ENCODE data around the gene GEMIN4.
"Not testable (repeated sequence)": the region's sequence is repeated elsewhere in the genome, so short reads cannot be mapped to it uniquely, and the experiment has no call there.

GEMIN4 gene

DNA sequence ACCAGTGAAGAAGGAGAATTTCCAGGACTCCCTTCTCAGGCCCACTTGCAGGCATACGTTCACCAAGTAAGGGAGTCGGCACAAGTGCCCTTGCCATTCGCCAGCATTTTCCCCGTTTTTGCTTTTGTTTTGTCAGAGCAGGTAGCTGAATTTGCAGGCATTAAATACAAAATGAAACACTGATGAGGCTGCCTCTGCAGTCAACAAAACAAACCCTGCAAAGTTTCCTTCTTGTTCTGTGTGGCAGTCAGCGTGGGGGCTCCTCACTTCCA, 22.2 kb upstream of the GEMIN4 start:
- FAIRE-seq, result no peak

DNA sequence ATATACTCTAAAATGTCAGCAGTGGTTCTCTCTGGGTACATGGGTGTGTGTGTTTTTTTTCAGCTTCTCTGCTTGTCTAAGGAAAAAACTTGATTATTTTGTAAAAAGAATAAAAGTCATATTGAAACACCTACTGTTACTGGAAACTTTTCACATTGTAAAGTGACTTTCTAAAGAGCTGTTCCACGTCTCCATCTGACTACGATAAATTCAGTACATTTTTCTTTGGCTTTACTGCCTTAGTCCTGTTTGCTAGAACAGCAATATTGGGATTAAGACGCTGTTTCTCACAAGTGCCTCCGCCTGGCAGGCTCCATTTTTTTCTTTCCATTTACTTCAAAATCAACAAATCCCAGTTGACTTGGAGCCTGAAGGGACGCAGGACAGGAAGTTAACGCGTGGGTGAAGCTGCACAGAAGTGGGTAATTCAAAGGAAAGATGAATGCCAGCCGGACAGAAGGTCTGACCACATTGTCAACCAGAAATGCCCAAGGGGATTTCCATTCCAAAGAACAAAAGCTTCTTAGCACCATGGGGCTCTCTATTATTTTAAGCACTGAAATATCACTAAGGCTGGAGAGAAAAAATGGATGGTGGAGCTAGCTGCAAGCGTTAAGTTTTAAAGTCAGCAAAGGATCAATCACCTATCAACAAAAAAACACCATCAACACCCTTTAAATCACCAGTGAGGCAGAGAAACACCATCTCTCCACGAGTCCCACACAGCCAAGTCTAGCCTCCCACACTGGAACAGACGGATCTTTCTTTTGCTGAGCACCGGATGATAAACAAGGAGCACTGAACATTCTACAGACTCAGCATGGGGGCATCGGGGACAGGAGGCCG, 21.6 kb upstream of the GEMIN4 start:
- FAIRE-seq, result no peak

DNA sequence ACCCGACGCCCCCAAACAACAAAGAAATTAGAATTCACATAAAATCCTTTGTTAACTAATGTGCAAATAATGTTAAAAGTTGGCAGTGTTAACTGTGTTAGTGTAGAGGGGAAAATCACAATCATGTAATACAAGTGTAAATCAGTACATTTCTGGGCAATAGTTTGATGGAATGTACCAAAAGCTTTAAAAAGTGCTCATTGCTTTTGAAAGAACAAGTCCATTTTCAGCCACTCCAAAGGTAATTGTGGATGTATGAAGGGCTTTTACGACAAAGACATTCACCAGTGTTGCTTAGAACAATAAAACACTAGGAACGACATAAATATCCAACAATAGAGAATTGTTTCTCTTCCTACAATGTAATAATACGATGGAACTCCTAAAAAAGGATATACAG, 21.0 kb upstream of the GEMIN4 start:
- FAIRE-seq, result no peak

DNA sequence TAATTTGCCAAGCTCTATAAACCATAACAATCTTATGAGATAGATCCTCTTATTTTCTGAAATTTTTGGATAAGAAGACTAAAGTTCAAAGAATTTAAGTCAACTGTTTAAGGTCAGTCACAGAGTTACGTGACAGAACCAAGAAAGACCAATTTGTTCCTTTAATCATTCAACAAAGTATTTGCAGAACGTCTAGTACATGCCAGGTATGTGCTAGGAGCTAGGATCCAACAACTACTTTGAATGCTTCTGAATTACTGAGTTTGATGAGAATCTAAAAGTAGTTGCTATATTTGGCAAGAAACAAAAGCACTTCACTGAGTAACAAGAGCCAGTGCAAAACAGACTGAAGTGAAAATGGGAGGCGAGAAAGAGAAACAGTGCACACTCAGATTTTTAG, 15.0 kb upstream of the GEMIN4 start:
- FAIRE-seq, result no peak

DNA sequence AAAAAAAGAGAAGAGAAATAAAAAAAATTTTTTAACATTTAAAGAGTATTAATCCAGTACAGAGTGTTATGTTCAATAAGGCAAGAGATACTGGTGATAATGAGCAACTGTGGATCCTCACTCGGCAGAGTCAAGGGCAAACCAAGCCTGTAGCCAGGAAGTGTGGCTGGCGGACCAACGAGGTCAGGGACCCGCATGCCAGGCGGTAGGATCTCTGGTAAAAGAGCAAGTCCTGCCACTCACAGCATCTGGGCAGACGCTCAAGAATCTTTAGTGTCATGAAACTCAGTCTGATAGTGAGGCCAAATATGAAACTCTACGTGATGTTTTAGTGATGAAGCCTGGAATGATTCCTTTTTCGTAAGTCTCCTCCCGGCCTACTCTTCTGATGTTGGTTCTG, 8.3 kb upstream of the GEMIN4 start:
- no peak for FAIRE-seq

DNA sequence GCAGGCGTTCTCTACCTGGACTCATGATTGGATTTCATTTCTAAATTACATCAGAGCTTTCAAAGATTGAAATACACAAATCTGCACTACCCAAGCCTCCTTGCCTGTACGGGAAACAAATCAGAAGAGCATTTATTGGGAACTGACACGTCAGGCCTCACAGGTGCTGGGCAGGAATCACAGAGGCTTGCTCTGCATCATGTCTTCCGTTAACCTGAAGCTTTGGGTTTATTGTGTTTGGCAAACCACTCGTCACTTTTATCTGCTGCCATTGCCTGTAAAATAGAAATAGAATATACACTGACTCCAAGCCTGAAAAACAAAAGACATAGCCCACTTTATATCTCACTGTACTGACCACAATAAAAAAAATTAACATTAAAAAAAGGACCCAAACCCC, 7.9 kb upstream of the GEMIN4 start:
- FAIRE-seq, result no peak

DNA sequence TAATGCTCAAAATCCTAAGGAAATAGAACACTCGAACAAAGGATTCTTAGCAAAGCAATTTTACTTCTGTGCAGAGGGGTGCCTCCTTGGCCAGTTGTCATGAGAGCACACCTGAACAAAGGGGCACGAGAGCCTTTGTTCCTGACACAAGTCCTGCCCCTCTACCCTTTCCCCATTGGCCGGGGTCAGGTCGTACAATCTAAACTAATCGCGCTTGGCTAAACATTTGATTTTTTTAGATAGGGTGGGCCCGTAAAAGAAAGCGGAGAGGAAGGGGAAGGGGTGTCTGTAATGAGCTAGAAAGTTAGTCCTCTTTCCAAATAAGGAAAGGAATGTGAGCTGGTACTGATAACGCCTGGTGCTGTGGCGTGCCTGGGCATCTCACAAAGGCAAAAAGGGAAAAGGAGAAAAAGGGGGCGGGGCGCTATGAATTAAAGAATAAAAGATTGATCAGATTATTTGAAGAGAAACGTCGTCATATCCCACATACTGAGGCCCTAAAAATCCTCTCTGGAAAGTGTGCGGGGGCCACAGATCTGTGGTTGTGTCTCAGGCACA, 4.0 kb upstream of the GEMIN4 start:
- FAIRE-seq, result not testable (repeated sequence)

DNA sequence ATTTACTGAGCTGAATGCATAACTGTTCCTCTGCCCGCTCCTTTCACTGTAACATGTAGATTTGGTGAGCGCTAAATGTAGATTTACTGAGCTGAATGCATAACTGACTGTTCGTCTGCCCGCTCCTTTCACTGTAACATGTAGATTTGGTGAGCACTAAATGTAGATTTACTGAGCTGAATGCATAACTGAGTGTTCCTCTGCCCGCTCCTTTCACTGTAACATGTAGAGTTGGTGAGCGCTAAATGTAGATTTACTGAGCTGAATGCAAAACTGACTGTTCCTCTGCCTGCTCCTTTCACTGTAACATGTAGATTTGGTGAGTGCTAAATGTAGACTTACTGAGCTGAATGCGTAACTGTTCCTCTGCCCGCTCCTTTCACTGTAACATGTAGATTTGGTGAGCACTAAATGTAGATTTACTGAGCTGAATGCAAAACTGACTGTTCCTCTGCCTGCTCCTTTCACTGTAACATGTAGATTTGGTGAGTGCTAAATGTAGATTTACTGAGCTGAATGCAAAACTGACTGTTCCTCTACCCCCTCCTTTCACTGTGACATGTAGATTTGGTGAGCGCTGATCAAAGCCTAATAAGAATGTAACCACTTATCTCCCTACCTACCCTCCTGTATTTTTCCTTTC, 3.4 kb upstream of the GEMIN4 start:
- FAIRE-seq, result not testable (repeated sequence)

DNA sequence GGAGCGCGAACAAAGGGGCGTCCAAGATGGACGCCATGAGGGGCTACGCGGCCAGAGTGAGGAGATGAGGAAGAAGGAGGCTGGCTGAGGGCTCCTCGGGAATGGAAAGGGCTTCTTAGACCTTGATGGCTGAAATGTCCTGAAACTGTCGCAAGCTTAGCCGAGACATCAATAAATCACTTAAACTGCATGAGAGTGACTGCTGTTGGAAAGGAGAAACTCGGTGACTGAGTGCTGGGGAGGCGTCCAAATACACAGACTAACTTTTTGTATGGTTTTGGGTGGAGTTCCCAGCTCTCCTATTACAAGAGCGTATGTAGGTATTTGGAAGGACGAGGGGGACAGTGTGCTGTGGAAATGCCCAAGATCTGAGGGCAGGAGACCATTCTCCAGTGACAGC, 1.4 kb upstream of the GEMIN4 start:
- no peak for FAIRE-seq

DNA sequence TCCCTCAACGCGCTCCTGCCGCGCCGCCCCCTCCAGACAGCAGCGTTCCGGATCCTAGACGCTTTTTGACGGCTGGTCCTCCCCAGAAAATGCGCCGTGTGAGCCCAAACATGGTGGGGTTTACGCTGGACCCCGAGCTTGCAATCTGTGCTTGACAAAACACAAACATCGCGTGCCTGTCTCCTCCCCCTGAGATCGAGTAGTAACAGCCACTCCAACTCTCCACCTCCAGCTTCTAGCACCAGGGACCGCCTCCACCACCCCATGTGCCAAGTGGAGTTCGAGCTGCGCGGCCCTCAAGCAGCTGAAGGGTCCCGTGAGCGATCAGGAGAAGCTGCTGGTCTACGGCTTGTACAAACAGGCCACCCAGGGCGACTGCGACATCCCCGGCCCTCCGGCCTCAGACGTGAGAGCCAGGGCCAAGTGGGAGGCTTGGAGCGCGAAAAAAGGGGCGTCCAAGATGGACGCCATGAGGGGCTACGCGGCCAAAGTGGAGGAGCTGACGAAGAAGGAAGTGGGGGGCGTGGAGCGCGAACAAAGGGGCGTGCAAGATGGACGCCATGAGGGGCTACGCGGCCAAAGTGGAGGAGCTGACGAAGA, 656 bp upstream of the GEMIN4 start:
- no peak for FAIRE-seq

DNA sequence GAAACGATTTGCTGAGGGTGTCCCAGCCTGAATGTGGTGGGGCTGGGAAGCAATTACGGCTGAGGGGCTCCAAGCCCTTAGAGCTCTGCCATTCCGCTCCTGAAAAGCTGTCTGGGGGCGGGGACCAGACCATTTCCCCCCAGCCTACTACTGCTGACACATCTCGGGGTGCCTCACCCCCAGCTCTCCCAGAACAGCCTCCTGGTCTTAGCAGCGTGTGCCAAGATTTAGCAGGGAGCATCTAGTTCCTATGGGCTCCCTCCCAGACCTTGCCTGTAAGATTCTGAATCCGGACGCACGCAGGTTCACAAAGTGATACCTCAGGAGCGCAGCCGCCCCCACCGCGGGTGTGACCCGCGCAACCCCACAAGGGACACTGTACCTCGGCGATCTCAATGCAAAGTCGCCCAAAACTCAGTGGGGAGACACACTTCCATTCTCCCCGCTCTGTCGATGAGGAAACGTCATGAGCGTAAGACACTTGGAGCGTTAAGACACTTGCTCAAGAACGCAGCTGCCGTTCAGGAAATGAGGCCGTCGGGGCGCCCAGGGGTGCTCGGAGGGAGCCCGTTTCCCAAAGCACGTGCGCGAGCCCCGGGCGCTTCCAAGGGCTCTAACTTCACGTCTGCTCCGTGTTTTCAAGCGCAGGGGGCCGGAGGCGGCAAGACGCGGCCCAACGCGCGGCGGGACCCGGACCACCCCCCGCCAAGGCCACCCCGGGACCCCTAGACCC, 629 bp downstream of the GEMIN4 start:
- no peak for FAIRE-seq

DNA sequence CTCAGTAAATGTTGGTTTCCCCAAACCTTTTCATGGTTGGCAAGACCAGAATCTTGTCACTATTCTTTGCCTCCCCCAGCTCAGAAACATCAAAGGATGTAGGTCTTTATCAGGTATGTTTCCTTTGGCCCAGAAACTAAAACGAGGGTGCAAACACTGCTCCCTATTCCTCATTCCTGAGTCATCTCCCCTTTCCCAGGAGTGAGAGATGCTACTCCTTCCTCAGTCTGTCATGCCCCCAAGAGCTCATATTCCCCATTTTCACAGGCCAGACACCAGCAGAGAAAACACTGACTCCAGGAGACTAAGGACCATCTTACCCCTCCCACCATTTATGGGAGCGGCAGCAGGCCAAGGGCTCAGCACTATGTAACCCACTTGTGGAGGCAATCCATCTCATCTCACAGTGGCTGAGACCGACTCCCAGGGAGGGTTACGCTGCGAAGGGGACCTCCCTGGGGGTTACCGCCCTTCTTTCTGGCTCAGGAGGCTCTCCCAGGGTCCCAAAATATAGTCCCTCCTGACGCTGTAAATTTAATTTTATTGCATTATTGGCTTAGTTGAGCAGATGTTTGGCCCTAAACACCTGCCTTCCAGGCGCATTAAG, 1.5 kb downstream of the GEMIN4 start:
- FAIRE-seq, result no peak

DNA sequence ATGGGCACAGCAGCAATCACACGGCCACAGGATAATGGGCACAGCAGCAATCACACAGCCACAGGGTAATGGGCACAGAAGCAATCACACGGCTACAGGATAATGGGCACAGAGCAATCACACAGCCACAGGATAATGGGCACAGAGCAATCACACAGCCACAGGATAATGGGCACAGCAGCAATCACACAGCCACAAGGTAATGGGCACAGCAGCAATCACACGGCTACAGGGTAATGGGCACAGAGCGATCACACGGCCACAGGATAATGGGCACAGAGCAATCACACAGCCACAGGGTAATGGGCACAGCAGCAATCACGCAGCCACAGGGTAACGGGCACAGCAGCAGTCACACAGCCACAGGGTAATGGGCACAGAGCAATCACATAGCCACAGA, 2.7 kb downstream of the GEMIN4 start:
- FAIRE-seq, result not testable (repeated sequence)

DNA sequence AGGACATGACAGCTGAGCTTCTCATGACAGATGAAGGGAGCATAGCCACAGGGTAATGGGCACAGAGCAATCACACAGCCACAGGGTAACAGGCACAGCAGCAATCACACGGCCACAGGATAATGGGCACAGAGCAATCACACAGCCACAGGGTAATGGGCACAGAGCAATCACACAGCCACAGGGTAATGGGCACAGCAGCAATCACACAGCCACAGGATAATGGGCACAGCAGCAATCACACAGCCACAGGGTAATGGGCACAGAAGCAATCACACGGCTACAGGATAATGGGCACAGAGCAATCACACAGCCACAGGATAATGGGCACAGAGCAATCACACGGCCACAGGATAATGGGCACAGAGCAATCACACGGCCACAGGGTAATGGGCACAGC, 3.5 kb downstream of the GEMIN4 start:
- not testable (repeated sequence) for FAIRE-seq

DNA sequence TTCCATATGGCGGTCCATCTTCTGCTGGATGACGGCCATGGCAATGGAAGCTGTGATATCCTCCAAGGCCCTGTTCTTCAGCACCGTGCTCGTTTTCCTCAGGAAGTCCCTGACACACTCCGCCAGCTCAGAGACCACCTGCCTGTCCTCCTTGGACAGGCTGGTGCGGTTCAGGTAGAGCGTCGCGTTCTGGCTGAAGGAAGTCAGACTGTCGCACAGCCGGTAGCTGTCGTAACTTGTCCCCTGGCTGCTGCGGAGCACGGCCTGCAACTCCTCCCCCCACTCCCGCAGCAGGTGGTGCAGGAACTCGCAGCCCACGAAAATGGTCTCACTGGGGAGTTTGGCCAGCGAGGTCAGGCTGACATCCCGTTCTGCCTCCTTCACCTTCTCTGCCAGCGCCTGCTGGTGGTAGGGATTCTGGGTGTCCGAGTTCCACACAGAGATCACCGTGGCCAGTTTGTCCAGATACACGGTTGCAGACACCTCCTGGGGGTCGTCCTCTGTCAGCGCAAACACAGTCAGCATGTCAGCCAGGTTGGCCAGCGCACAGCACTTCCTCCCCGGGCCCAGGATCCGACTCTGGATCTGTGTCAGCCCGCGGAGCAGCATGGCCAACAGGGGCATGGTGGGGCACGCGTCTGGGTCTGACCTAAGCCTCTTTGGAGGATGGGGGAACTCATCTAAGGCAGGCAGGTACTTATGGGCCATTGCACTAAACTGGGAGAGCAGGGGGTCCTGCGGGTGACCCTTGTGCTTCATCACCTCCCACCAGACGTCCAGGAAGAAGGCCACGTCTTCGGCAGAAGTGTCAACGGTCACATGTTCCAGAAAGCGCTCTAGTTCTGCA, 5.1 kb downstream of the GEMIN4 start:
- FAIRE-seq, result no peak

DNA sequence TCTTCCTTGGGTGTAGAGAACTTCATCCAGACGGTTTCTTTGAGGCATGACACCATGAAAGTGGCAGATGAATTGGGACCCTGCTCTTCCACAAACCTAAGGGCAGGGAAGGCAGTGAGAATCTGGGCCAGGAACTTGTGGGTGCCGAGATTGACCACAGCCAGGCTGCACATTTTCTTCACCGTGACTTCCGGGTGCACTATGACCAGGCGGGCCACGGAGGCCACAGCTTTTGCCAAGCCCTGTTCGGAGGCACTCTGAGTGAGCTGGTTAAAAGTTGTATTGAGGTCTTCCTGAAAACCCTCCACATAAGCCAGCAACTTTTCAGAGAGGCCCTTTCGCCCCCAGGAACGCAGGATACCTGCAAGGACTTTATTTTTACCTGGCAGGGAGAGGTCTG, 5.9 kb downstream of the GEMIN4 start:
- no peak for FAIRE-seq

DNA sequence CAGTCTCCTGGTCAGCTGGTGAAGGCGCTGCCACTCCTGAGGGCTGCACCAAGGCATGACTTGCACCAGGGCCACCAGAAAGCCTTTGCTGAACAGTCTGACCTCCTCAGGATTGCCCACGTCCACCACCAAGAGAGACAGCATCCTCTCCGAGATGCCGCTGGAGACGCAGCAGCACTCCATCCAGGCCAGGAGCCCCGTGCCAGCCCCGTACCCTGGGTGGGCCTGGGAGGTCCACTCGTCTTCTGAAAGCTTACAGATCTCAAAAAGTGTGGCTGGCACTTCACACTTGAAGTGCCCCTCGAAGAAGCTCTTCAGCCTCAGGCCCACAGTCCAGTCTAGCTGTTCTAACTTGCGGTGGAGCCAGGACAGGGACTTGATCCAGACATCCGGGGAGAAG, 6.7 kb downstream of the GEMIN4 start:
- no peak for FAIRE-seq

DNA sequence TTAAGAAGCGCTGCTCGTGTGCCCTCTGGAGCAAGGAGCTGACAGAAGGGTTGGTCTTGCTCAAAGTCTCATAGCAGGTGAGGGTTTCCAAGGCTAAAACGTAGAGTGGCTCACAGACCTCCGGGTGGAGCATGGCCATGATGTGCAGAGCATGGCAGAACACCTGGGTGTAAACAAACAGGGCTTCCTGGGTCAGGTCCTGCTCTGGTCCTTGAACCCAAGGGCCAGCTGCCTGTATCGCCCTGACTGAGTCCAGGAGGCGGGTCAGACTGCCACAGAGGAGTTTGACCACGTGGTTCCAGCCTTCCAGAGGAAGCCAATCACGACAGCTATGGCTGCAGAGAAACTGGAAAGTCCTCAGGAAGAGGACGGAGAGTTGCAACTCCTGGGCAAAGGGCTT, 7.1 kb downstream of the GEMIN4 start:
- no peak for FAIRE-seq

DNA sequence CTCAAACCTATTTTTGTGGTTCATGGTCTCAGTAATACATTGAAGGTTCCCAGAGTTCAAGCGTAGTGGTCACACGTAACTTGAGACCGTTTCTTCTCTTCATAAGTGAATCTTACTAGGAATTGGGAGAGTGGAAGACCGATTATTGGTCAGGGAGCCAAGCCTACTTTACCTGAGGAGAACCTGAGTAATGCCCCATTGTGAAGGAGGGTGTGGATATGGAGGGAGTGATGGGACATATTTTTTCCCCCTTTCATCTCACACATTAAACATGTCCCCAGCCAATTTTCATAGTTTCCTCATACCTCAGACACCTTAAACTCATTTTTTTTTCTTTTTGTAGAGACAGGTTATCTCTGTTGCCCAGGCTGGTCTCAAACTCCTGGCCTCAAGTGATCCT, 8.9 kb downstream of the GEMIN4 start:
- FAIRE-seq, result no peak

DNA sequence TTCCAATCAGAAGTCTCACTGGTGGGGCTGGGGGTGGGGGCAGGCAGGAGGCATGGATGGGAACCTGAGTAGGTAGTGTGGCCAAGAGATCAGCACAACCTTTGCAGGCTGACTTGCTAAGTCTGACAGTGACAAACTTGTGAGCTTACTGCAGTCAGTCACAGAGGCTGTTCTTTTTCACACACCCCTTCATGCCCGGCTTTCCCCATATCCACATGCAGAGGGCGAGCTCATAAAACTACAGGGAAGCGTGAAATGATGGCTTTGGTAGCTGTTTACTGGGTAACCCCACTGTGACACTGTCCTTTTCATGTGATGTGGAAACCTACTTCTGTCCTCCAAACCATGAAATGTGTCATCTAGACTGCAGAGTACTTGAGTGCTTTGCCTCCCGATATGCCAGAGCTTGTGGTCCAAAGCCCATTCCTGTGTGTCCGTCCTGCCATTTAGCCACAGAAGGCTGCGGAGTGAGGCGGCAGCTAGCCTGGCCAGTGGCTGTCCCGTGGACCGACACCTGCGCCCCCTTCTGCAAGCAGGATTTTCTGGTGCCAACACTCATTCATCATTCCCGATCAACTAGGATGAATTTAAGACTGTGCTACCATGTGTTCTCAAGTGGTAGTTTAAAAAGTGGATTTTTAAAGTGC, 9.8 kb downstream of the GEMIN4 start:
- FAIRE-seq, result no peak

DNA sequence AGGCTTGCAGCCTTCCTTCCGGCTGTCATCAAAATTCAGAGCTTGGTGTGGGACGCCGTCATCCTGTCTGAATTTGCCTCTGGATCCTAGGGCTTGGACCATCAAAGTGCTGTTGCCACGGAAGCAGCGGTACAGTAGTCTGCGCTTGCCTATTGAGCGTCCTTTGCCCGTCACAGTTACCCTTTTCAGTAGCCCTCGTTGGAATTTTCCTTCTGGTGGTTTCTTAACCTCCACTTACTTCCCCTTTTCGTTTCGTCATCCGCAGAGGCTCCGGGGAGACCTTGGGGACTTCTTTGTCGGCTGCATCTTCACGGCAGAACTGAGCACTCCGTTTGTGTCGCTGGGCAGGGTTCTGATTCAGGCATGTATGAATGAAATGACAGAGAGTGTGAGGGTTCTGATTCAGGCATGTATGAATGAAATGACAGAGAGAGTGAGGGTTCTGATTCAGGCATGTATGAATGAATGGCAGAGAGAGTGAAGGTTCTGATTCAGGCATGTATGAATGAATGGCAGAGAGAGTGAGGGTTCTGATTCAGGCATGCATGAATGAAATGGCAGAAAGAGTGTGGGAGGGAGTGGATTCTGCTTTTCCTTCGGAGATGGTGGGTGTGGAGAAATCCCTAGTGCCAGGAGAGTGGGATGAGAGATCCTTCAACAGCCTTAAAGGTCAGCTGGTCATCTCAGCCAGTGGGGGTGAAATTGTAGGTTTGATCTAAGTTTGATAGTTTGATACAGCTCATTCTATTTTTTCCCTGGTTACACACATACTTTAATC, 11.6 kb downstream of the GEMIN4 start:
- FAIRE-seq, result no peak

Data from G401.6 (cell line).